GM12878 (cell line): Measurements from ENCODE around the gene UVRAG. TPM values are rescaled to one million over a fixed set of nuclear protein-coding genes. Genes with fewer than 3 reads are reported as not detected.

Experiments
- ASH2L ChIP-seq: fragments of 300-600, 200-600 bp; sonication (generic); IDR thresholded peaks from 2 replicates; pipeline ENCODE4 v1.6.1; 2017; ENCODE audit warnings: low read depth, mild to moderate bottlenecking, borderline replicate concordance
- ATF3 ChIP-seq: IDR thresholded peaks from 2 replicates; pipeline ENCODE4 v1.6.1; 2011; ENCODE audit warnings: low read depth, mild to moderate bottlenecking, low read length, moderate library complexity, borderline replicate concordance; ENCODE audit errors: extremely low read depth
- EZH2 ChIP-seq: IDR thresholded peaks from 2 replicates; pipeline ENCODE4 v1.6.1; 2012; ENCODE audit warnings: low read depth, mild to moderate bottlenecking, control low read depth, inconsistent platforms, low read length, borderline replicate concordance; ENCODE audit not compliant: control insufficient read depth
- FOXK2 ChIP-seq: fragments of 450-650 bp; IDR thresholded peaks from 2 replicates; pipeline ENCODE4 v1.6.1; 2017; ENCODE audit warnings: mild to moderate bottlenecking, moderate library complexity
- GATAD2B ChIP-seq: fragments of 450-650 bp; conservative IDR thresholded peaks from 2 replicates; pipeline ENCODE4 v1.6.1; 2017; ENCODE audit warnings: low read depth, mild to moderate bottlenecking, moderate library complexity
- IRF4 ChIP-seq: IDR thresholded peaks from 2 replicates; pipeline ENCODE4 v1.6.1; 2011; ENCODE audit warnings: low read depth, low read length
- MXI1 ChIP-seq: fragments of 150-350 bp; IDR thresholded peaks from 2 replicates; pipeline ENCODE4 v1.6.1; 2011; ENCODE audit warnings: low read depth, mild to moderate bottlenecking, inconsistent platforms, low read length, improper control_type of control experiment
- MYC ChIP-seq: IDR thresholded peaks from 2 replicates; pipeline ENCODE4 v1.6.1; 2011; ENCODE audit warnings: mild to moderate bottlenecking, low read length, moderate library complexity, inconsistent platforms; ENCODE audit not compliant: insufficient read depth, insufficient replicate concordance, insufficient read length, severe bottlenecking
- NR2F1 ChIP-seq: fragments of 450-650 bp; conservative IDR thresholded peaks from 2 replicates; pipeline ENCODE4 v1.6.1; 2017; ENCODE audit warnings: mild to moderate bottlenecking
- POLR2A ChIP-seq: IDR thresholded peaks from 2 replicates; pipeline ENCODE4 v1.6.1; 2011; ENCODE audit warnings: low read depth, mild to moderate bottlenecking, low read length
- PRDM15 ChIP-seq: fragments of 450-650 bp; formaldehyde crosslinking; IDR thresholded peaks from 2 replicates; pipeline ENCODE4 v1.4.0; 2020; ENCODE audit warnings: mild to moderate bottlenecking, moderate library complexity
- SP1 ChIP-seq: IDR thresholded peaks from one replicate; pipeline ENCODE4 v1.6.1; 2011; ENCODE audit warnings: low read depth, low read length
- STAT1 ChIP-seq: fragments of 450-650 bp; conservative IDR thresholded peaks from 2 replicates; pipeline ENCODE4 v1.6.1; 2014; ENCODE audit warnings: antibody characterized with exemption, mild to moderate bottlenecking
- polyA plus RNA-seq, 11 experiments: library from polyadenylated mRNA; depleted of rRNA in 4 of 11; unstranded in 6 of 11; stranded (reverse) in 5 of 11; fragments of >200 nt; fragmentation: Nextera tagmentation in 4 of 11; fragmentation: Illumina TruSeq in 1 of 11; extraction: Ambion mirVana in 4 of 11; extraction: Trizol in 1 of 11; gene quantifications; 1 replicate in 1 of 11; 2 replicates in 10 of 11; pipeline versions ENCODE4 v1.2.1 to v1.2.3, GENCODE V29; 2011 to 2016; ENCODE audit warnings: inconsistent platforms in 2 of 11, missing spikeins in 2 of 11, low read depth in 1 of 11
- total RNA-seq, 4 experiments: library from RNA; depleted of rRNA in 3 of 4; stranded (reverse); fragments of >200 nt in 3 of 4; fragmentation: Illumina TruSeq in 1 of 4; extraction: Trizol in 1 of 4; gene quantifications; 2 replicates each; pipeline versions ENCODE4 v1.2.1 to v1.2.3, GENCODE V29; 2013 to 2021

The UVRAG gene
- total and polyA plus RNA-seq, 10 of the 15 experiments (the other 5 are each of a cell fraction or from before 2014, with no cell fraction given): 7.0 to 43.4 (median 37.0) TPM

- no peak for TF ChIP-seq EZH2
- no peak for TF ChIP-seq SP1
- TF ChIP-seq MXI1: no peak
- no peak for TF ChIP-seq ATF3
- TF ChIP-seq STAT1: no peak
- TF ChIP-seq NR2F1: no peak
- no peak for TF ChIP-seq GATAD2B
- no peak for TF ChIP-seq PRDM15 (CRISPR knock-in tag)
- no peak for TF ChIP-seq POLR2A
- no peak for TF ChIP-seq MYC
- no peak for TF ChIP-seq ASH2L
- TF ChIP-seq FOXK2: no peak
- no peak for TF ChIP-seq IRF4
- TF ChIP-seq, all 136 proteins: peak for 0
Measured at GRCh38 chr11:76149713-76150112, 334.7 kb downstream of the UVRAG start (continued).
